Keratinocyte (primary cell): ENCODE results near the gene TSPAN18. TPM values are rescaled to one million over a fixed set of nuclear protein-coding genes. Genes with fewer than 3 reads are reported as not detected.

Source experiments
- DNase-seq: peaks from one replicate; pipeline ENCODE4 v3.0.0-alpha.2; 2011; ENCODE audit warnings: low read depth, missing footprints, low spot score
- FAIRE-seq: peaks from 2 replicates; lab custom pipeline; 2011; peaks lifted over from hg19 to GRCh38; lab: Jason Lieb, UNC
- H2AFZ ChIP-seq: 2 replicates; pipeline ENCODE4 v1.6.0; 2012; ENCODE audit warnings: low read length, control low read depth, inconsistent platforms; ENCODE audit not compliant: control insufficient read depth
- H3K27ac ChIP-seq: 2 replicates; pipeline ENCODE4 v1.5.1; 2011; ENCODE audit warnings: low read length; ENCODE audit not compliant: control insufficient read depth, insufficient read depth
- H3K27me3 ChIP-seq: 3 replicates; pipeline ENCODE4 v1.6.0; 2011; ENCODE audit warnings: low read length; ENCODE audit not compliant: control insufficient read depth, insufficient read depth; ENCODE audit errors: extremely low read depth
- H3K36me3 ChIP-seq, 2 experiments: 2 replicates in 1 of 2; 3 replicates in 1 of 2; pipeline ENCODE4 v1.5.1; 2011; ENCODE audit warnings: low read length in 2 of 2, mild to moderate bottlenecking in 1 of 2; ENCODE audit not compliant: control insufficient read depth in 2 of 2, insufficient read depth in 2 of 2; ENCODE audit errors: extremely low read depth in 1 of 2
- H3K4me1 ChIP-seq: 3 replicates; pipeline ENCODE4 v1.5.1; 2011; ENCODE audit warnings: low read length; ENCODE audit not compliant: control insufficient read depth, insufficient read depth; ENCODE audit errors: extremely low read depth
- H3K4me2 ChIP-seq: 3 replicates; pipeline ENCODE4 v1.6.0; 2011; ENCODE audit warnings: low read depth, low read length; ENCODE audit not compliant: control insufficient read depth, insufficient read depth; ENCODE audit errors: extremely low read depth
- H3K4me3 ChIP-seq, 3 experiments: fragments of 200-600 bp in 1 of 3; sonication (generic) in 1 of 3; 2 replicates in 2 of 3; 3 replicates in 1 of 3; pipeline ENCODE4 v1.5.1; 2011 to 2016; ENCODE audit warnings: low read length in 3 of 3, mild to moderate bottlenecking in 3 of 3, control low read depth in 2 of 3, inconsistent platforms in 1 of 3, low read depth in 1 of 3, mixed read lengths in 1 of 3, mixed run types in 1 of 3, moderate library complexity in 1 of 3; ENCODE audit not compliant: control insufficient read depth in 2 of 3, insufficient read depth in 2 of 3; ENCODE audit errors: extremely low read depth in 1 of 3
- H3K79me2 ChIP-seq: 2 replicates; pipeline ENCODE4 v1.6.0; 2012; ENCODE audit warnings: low read length; ENCODE audit not compliant: control insufficient read depth, insufficient read depth
- H3K9ac ChIP-seq: 3 replicates; pipeline ENCODE4 v1.6.0; 2011; ENCODE audit warnings: low read length; ENCODE audit not compliant: control insufficient read depth, insufficient read depth; ENCODE audit errors: extremely low read depth
- H3K9me1 ChIP-seq: 3 replicates; pipeline ENCODE4 v1.6.0; 2011; ENCODE audit warnings: low read length; ENCODE audit not compliant: control insufficient read depth, insufficient read depth; ENCODE audit errors: extremely low read depth
- H3K9me3 ChIP-seq: 2 replicates; pipeline ENCODE4 v1.5.1; 2012; ENCODE audit warnings: low read depth, low read length; ENCODE audit not compliant: control insufficient read depth
- H4K20me1 ChIP-seq: 3 replicates; pipeline ENCODE4 v1.6.0; 2011; ENCODE audit warnings: low read length; ENCODE audit not compliant: control insufficient read depth, insufficient read depth; ENCODE audit errors: extremely low read depth
- EZH2 ChIP-seq: IDR thresholded peaks from one replicate; pipeline ENCODE4 v1.6.1; 2012; ENCODE audit warnings: inconsistent platforms, mild to moderate bottlenecking, low read length, moderate library complexity
- dilution Hi-C: fragments of 300-500 bp; cut with MboI; formaldehyde crosslinking; loops from one replicate; pipeline ENCODE4 v1.7.0; 2020; ENCODE audit warnings: low sequenced_read_pairs; ENCODE audit not compliant: extremely low pct_ligation_motif_present
- polyA plus RNA-seq, 5 experiments: library from polyadenylated mRNA; depleted of rRNA in 3 of 5; stranded (reverse) in 3 of 5; stranded (forward) in 1 of 5; unstranded in 1 of 5; fragments of >200 nt; gene quantifications; 1 replicate in 1 of 5; 2 replicates in 3 of 5; 3 replicates in 1 of 5; pipeline versions ENCODE4 v1.2.1 to v1.2.3, GENCODE V29; 2011 to 2012; ENCODE audit warnings: missing spikeins in 2 of 5, low read depth in 1 of 5, low replicate concordance in 1 of 5
- TF ChIP-seq, protein P1 (sequence below), 3 experiments: IDR thresholded peaks in 1 of 3; conservative IDR thresholded peaks in 1 of 3; optimal IDR thresholded peaks in 1 of 3; 2 replicates in 2 of 3; 3 replicates in 1 of 3; pipeline versions ENCODE3 to v1.5.1; 2011; ENCODE audit warnings: low read length in 3 of 3, mild to moderate bottlenecking in 3 of 3, moderate library complexity in 2 of 3, control low read depth in 1 of 3, inconsistent platforms in 1 of 3; ENCODE audit not compliant: insufficient read depth in 2 of 3; ENCODE audit errors: extremely low read depth in 1 of 3

TSPAN18 gene
- polyA plus RNA-seq, 1 donor (not counting 4 experiments of a cell fraction or from before 2014, with no cell fraction given), result not detected

DNA sequence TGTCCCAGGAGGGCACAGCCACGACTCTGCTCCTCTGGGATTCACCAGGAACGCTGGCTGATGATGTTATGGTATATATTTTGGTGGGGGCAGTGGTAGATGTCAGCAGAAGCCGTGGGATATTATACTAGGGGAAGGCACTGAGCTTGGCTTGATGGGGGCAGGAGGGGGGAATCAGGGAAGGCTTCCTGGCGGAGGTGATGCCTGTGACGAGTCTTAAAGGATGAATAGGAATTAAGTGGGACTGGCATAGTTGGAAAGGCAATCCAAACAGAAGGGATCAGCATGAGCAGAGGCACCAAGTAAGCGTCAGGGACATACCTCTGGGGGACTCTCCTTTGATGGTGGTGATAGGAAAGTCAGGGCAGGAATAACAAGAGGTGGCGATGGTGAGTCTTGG is 176.3 kb downstream of the TSPAN18 start:
- dilution Hi-C loops, result no loop called here
- H3K27me3 ChIP-seq, result peaks cover 17% of the 10 kb centered on the region
- no peak overlapping the region for H2AFZ ChIP-seq
- H3K4me3 ChIP-seq, result no peak overlapping the region
- DNase-seq (no peak), FAIRE-seq (no peak)
- H3K4me2 ChIP-seq, result no peak overlapping the region
- no peaks in the 10 kb centered on the region for H3K4me1 ChIP-seq
- no peak overlapping the region for H3K27ac ChIP-seq
- H4K20me1 ChIP-seq, result no peaks in the 10 kb centered on the region
- H3K9ac ChIP-seq, result no peak overlapping the region
- no peaks in the 10 kb centered on the region for H3K36me3 ChIP-seq
- no peaks in the 10 kb centered on the region for H3K9me1 ChIP-seq
- TF ChIP-seq, protein P1, sequence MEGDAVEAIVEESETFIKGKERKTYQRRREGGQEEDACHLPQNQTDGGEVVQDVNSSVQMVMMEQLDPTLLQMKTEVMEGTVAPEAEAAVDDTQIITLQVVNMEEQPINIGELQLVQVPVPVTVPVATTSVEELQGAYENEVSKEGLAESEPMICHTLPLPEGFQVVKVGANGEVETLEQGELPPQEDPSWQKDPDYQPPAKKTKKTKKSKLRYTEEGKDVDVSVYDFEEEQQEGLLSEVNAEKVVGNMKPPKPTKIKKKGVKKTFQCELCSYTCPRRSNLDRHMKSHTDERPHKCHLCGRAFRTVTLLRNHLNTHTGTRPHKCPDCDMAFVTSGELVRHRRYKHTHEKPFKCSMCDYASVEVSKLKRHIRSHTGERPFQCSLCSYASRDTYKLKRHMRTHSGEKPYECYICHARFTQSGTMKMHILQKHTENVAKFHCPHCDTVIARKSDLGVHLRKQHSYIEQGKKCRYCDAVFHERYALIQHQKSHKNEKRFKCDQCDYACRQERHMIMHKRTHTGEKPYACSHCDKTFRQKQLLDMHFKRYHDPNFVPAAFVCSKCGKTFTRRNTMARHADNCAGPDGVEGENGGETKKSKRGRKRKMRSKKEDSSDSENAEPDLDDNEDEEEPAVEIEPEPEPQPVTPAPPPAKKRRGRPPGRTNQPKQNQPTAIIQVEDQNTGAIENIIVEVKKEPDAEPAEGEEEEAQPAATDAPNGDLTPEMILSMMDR (optimal IDR thresholded peaks at IDR 0.05 in 1 of 3, IDR thresholded peaks at IDR 0.05 in 1 of 3, conservative IDR thresholded peaks at IDR 0.05 in 1 of 3; ENCODE audit: extremely low read depth in 1 of 3, insufficient read depth in 2 of 3, low read length in 3 of 3), result no peak
- no peak for TF ChIP-seq EZH2
- H3K9me3 ChIP-seq, result no peaks in the 10 kb centered on the region
- H3K79me2 ChIP-seq, result no peaks in the 10 kb centered on the region

DNA sequence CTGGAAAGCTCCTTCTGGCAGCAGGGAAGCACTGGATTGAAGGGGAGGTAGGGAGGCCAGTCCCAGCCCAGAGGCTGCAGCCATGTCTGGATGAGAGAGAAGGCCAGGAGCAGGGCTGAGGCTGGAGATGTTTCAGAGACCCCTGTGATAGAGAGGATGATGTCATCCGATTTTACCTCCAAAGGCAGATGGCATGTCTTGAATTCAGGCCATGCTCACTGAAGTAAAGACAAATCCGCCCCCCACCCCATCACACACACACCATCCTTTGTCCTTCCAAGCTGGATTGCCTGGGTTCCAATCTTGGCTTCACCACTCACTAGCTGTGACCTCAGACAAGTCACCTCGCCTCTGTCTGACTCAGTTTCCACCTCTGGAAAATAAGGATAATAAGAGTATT is 176.8 kb downstream of the TSPAN18 start:
- H3K9ac ChIP-seq, result no peak overlapping the region
- H3K9me1 ChIP-seq, result no peaks in the 10 kb centered on the region
- no peak overlapping the region for H3K27ac ChIP-seq
- H3K4me2 ChIP-seq, result no peak overlapping the region
- H3K4me3 ChIP-seq, result no peak overlapping the region
- H3K4me1 ChIP-seq, result no peaks in the 10 kb centered on the region
- no peaks in the 10 kb centered on the region for H4K20me1 ChIP-seq
- no peaks in the 10 kb centered on the region for H3K9me3 ChIP-seq
- DNase-seq (no peak), FAIRE-seq (no peak)
- H2AFZ ChIP-seq, result no peak overlapping the region
- dilution Hi-C loops, result no loop called here
- no peaks in the 10 kb centered on the region for H3K79me2 ChIP-seq
- peaks cover 15% of the 10 kb centered on the region for H3K27me3 ChIP-seq
- no peak for TF ChIP-seq EZH2
- TF ChIP-seq, protein P1 (optimal IDR thresholded peaks at IDR 0.05 in 1 of 3, IDR thresholded peaks at IDR 0.05 in 1 of 3, conservative IDR thresholded peaks at IDR 0.05 in 1 of 3; ENCODE audit: extremely low read depth in 1 of 3, insufficient read depth in 2 of 3, low read length in 3 of 3), result no peak
- no peaks in the 10 kb centered on the region for H3K36me3 ChIP-seq
